ENCODE data around the gene UBE2QL1. TPM values are rescaled to one million over a fixed set of nuclear protein-coding genes. Genes with fewer than 3 reads are reported as not detected.

The UBE2QL1 gene
- total RNA-seq, 1 experiment from 2014 or later = 2.6 TPM

DNA sequence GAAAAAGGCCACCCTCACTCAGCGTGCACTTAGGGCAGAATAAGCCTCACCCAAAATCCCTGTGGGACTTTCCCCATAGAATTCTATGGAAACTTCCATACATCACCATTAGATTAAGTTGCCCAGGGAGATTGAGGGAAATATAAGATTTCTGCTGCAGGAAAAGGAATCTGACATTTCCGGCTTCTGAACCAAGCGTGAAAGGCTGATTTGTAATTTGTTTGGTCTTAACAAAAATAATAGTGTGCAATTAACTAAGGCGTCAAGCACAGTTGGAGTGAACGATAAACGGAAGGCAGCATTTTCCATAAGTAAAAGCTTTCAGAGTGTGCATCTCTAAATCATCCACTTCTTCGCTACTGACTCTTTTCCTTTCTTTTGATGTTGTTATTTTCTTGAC is 14.0 kb downstream of the UBE2QL1 start:
- no TSS peak for BruUV-seq (replicated peaks)
- TF ChIP-seq EZH2 (IDR thresholded peaks at IDR 0.05; ENCODE audit: borderline replicate concordance, low read depth, low read length, poor library complexity, severe bottlenecking) = no peak
- TF ChIP-seq, protein P1, sequence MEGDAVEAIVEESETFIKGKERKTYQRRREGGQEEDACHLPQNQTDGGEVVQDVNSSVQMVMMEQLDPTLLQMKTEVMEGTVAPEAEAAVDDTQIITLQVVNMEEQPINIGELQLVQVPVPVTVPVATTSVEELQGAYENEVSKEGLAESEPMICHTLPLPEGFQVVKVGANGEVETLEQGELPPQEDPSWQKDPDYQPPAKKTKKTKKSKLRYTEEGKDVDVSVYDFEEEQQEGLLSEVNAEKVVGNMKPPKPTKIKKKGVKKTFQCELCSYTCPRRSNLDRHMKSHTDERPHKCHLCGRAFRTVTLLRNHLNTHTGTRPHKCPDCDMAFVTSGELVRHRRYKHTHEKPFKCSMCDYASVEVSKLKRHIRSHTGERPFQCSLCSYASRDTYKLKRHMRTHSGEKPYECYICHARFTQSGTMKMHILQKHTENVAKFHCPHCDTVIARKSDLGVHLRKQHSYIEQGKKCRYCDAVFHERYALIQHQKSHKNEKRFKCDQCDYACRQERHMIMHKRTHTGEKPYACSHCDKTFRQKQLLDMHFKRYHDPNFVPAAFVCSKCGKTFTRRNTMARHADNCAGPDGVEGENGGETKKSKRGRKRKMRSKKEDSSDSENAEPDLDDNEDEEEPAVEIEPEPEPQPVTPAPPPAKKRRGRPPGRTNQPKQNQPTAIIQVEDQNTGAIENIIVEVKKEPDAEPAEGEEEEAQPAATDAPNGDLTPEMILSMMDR (conservative IDR thresholded peaks at IDR 0.05; ENCODE audit: low read depth, low read length) = no peak
- Histone ChIP-seq H3K9me3 (ENCODE audit: low read depth, low read length, poor library complexity, severe bottlenecking) (no peaks in the 10 kb centered on the region), H3K4me3 (ENCODE audit: low read depth, low read length, poor library complexity, severe bottlenecking) (no peak overlapping the region), H3K36me3 (ENCODE audit: insufficient read depth, low read length, poor library complexity, severe bottlenecking) (no peaks in the 10 kb centered on the region), H3K27ac (ENCODE audit: low read depth, low read length, poor library complexity, severe bottlenecking) (peak overlapping the region; percentile 22), H3K4me1 (ENCODE audit: insufficient read depth, low read length, poor library complexity, severe bottlenecking) (peaks cover 13% of the 10 kb centered on the region), H3K27me3 (replicated peaks; ENCODE audit: insufficient read depth, low read depth, low read length, poor library complexity) (no peaks in the 10 kb centered on the region)
- POLR2A ChIA-PET (ENCODE audit: low non-redundant PET) = no interaction called here
- intact Hi-C loops (cut with micrococcal nuclease; ENCODE audit: unreplicated experiment) = no loop called here
- CTCF ChIA-PET = no interaction called here
- peak; percentile 93 for DNase-seq (ENCODE audit: low spot score)

DNA sequence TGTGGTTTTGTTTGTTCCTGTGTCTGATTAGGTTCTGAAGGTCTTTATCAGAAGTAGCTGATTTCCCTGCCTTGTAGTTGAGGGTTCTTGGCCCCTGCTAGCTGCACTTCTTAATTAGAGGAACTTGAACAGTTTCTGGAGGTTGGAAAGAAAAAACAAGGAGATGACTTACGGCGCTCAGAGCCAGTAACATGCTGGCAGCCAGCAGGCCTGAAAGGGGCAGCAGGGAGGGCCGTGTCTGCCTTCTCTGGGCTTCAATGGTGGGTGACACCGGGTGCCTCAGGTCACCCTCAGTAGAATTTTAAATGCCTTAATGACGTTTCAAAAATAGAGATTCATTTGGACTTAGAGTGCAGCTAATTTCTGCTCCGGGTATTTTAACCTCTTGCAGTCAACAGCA is 15.8 kb downstream of the UBE2QL1 start:
- no TSS peak for BruUV-seq (replicated peaks)
- Histone ChIP-seq H3K27me3 (replicated peaks; ENCODE audit: insufficient read depth, low read depth, low read length, poor library complexity) (no peaks in the 10 kb centered on the region), H3K36me3 (ENCODE audit: insufficient read depth, low read length, poor library complexity, severe bottlenecking) (no peaks in the 10 kb centered on the region), H3K4me1 (ENCODE audit: insufficient read depth, low read length, poor library complexity, severe bottlenecking) (peaks cover 13% of the 10 kb centered on the region), H3K9me3 (ENCODE audit: low read depth, low read length, poor library complexity, severe bottlenecking) (no peaks in the 10 kb centered on the region), H3K27ac (ENCODE audit: low read depth, low read length, poor library complexity, severe bottlenecking) (no peak overlapping the region), H3K4me3 (ENCODE audit: low read depth, low read length, poor library complexity, severe bottlenecking) (no peak overlapping the region)
- ChIA-PET CTCF (no interaction called here), POLR2A (ENCODE audit: low non-redundant PET) (no interaction called here)
- TF ChIP-seq EZH2 (IDR thresholded peaks at IDR 0.05; ENCODE audit: borderline replicate concordance, low read depth, low read length, poor library complexity, severe bottlenecking) = no peak
- TF ChIP-seq, protein P1 (conservative IDR thresholded peaks at IDR 0.05; ENCODE audit: low read depth, low read length) = no peak
- no peak for DNase-seq (ENCODE audit: low spot score)
- intact Hi-C loops (cut with micrococcal nuclease; ENCODE audit: unreplicated experiment) = no loop called here

DNA sequence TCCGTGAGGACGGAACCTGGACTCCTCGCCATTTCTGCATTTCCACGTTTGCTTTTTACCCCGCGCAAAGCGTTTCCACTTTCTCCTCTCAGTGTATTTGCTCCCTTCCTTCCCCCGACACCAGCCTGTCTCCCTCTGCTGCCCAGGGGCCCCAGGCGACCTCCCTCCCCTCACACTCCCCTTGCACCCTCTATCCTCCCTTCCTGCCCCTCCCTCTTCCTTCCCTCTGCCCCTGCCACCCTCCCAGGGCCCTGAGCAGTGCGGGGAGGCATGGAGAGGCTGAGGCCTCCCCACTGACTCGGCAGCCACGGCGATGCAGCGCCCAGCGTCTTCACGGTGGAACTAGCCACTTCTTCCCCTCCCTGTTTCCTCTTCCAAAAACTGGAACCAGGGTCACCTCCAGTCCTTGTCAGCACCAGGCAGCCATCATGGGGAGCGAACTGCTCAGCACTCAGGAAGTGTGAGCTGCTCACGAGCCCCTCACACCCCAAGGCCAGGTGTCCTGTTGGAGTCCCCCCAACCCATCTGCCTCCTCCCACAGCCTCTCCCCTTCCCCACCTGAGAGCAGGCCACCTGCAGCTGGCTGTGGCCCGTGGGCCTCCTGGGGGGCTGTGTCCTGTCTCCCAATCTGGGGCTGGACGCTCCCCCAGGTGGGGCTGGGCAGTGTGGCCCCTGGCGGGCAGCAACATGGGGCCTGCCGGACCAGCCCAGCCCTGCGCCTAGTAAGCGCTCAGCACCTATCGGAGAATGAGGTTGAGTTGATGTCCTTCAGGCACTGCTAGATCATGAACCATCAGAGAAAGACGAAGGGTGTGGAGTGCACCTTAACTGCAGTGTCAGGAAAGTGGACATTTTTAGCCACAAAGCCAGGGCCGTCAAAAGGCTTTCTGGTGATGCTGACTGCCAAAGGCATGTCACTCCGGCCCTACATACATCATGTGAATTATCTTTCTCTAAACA is 17.5 kb downstream of the UBE2QL1 start:
- CTCF ChIA-PET = no interaction called here

More for the DNA sequence above, 17.5 kb downstream of the UBE2QL1 start:
- no peaks in the 10 kb centered on the region for H3K36me3 ChIP-seq (ENCODE audit: insufficient read depth, low read length, poor library complexity, severe bottlenecking)
- H3K4me1 ChIP-seq (ENCODE audit: insufficient read depth, low read length, poor library complexity, severe bottlenecking) = peaks cover 13% of the 10 kb centered on the region
- intact Hi-C loops (cut with micrococcal nuclease; ENCODE audit: unreplicated experiment) = no loop called here
- H3K27ac ChIP-seq (ENCODE audit: low read depth, low read length, poor library complexity, severe bottlenecking) = no peak overlapping the region
- DNase-seq (ENCODE audit: low spot score) = no peak
- BruUV-seq (replicated peaks) = no TSS peak
- H3K9me3 ChIP-seq (ENCODE audit: low read depth, low read length, poor library complexity, severe bottlenecking) = no peaks in the 10 kb centered on the region
- TF ChIP-seq, protein P1 (conservative IDR thresholded peaks at IDR 0.05; ENCODE audit: low read depth, low read length) = no peak
- TF ChIP-seq EZH2 (IDR thresholded peaks at IDR 0.05; ENCODE audit: borderline replicate concordance, low read depth, low read length, poor library complexity, severe bottlenecking) = no peak
- H3K27me3 ChIP-seq (replicated peaks; ENCODE audit: insufficient read depth, low read depth, low read length, poor library complexity) = no peaks in the 10 kb centered on the region
- no peak overlapping the region for H3K4me3 ChIP-seq (ENCODE audit: low read depth, low read length, poor library complexity, severe bottlenecking)
- POLR2A ChIA-PET (ENCODE audit: low non-redundant PET) = no interaction called here
